GM18867 (cell line): ENCODE measurements around the gene TRHDE.
"Not testable (repeated sequence)": the region's sequence is repeated elsewhere in the genome, so short reads cannot be mapped to it uniquely, and the experiment has no call there.

Source experiments
- ATAC-seq: cut with Tn5 transposase; IDR thresholded peaks from one replicate; pipeline ENCODE4 v1.9.1; 2021; ENCODE audit warnings: mild to moderate bottlenecking, moderate library complexity; ENCODE audit not compliant: unreplicated experiment

The TRHDE gene

GRCh38 chr12:72712025-72712424 lies 439.9 kb downstream of the TRHDE start:
- ATAC-seq, result not testable (repeated sequence)

GRCh38 chr12:72716221-72716620 lies 444.1 kb downstream of the TRHDE start:
- no peak for ATAC-seq

- no peak for ATAC-seq
Observed at GRCh38 chr12:72717036-72717435, 444.9 kb downstream of the TRHDE start.
